HG03108 (cell line): ENCODE measurements around the gene B3GALT6.

Experiments used
- ATAC-seq: cut with Tn5 transposase; IDR thresholded peaks from one replicate; pipeline ENCODE4 v1.9.1; 2021; ENCODE audit warnings: moderate library complexity; ENCODE audit not compliant: unreplicated experiment

Gene B3GALT6

DNA sequence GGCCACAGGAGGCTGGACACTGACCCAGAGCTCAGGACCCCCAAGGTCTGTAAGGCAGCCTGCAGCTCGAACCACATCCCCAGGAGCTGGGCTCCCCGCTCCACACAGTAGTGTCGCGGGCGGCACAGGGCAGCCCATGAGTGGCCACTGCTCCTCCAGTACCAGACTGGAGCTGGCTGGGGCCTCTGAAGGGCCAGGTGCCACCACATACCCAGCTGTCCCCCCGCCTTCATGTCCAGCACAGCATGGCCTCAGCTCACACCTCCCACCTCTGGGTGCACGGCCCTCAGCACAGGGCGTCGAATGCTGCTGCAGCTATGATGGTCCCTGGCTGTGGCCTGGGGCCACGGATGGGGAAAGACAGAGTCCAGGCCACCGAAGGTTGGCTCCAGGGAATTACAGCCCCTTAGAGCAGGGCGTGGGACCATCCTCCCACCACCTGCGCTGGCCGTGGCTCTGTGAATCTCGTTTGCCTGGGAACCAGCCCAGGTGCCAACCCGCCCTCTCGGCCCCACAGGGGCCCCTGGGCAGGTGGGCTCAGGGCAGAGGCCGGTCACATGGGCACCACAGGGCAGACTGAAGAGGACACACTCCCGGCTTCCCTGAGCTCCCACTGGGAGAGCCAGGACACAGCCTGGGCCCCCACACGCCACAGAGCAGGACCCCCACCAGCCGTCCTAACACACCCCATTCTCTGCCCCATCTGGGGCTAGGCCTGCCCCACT, 16.0 kb upstream of the B3GALT6 start:
- no peak for ATAC-seq

GRCh38 chr1:1216770-1217620, 15.0 kb upstream of the B3GALT6 start:
- no peak for ATAC-seq

- ATAC-seq: no peak
Observed at GRCh38 chr1:1217621-1218523, 14.2 kb upstream of the B3GALT6 start.

GRCh38 chr1:1218524-1219200, 13.4 kb upstream of the B3GALT6 start:
- ATAC-seq: no peak

DNA sequence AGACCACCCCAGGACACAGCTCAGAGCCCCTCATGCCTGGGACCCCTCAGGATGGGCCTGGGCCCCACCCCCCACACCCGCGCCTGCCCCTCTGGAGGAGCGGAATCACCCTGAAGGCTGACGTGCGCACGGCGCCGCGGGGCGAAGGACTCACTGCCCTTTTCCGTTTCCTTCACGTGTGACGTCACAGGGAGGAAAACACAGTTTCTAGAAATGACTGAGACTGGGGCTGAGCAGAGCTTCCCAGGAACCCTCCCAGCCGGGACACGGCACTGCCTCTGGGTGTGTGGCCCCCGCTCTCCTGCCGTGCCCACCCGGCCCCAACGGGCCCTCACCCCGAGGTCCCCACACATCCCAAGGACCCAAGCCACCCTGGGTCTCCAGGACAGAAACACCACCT, 12.7 kb upstream of the B3GALT6 start:
- ATAC-seq: no peak

- no peak for ATAC-seq
Observed at GRCh38 chr1:1220197-1220596, 11.8 kb upstream of the B3GALT6 start.

GRCh38 chr1:1221887-1222574, 10.0 kb upstream of the B3GALT6 start:
- ATAC-seq: no peak

GRCh38 chr1:1222575-1223225, 9.3 kb upstream of the B3GALT6 start:
- ATAC-seq: no peak

- no peak for ATAC-seq
Observed at GRCh38 chr1:1223321-1223720, 8.7 kb upstream of the B3GALT6 start.

GRCh38 chr1:1223891-1224290, 8.1 kb upstream of the B3GALT6 start:
- ATAC-seq: no peak

DNA sequence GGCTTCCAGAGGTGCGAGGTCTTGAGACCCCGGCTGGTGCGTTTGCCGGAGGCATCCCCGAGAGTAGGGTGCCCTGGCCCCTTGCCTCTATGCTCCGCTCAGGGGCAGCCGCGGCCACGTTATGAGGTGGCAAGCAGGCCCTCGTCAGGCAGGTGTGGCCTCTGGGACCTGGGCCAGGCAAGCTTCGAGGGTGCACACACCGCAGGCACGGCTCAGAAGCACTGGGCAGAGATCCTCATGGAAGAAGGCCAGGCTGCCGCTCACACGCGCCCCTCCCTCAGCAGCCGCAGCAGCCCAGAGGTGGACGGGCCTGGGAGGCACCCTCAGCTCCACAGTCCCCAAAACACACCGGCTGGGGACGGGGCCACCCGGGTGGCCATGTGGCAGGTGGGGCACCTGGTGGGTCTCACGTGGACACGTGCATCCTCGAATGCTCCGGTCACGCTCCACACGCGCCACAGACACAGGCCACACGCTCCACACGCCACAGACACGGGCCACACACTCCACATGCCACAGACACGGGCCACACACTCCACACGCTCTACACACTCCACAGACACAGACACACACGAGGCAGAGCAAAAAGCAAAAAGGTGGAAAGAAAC, 6.7 kb upstream of the B3GALT6 start:
- ATAC-seq: no peak

DNA sequence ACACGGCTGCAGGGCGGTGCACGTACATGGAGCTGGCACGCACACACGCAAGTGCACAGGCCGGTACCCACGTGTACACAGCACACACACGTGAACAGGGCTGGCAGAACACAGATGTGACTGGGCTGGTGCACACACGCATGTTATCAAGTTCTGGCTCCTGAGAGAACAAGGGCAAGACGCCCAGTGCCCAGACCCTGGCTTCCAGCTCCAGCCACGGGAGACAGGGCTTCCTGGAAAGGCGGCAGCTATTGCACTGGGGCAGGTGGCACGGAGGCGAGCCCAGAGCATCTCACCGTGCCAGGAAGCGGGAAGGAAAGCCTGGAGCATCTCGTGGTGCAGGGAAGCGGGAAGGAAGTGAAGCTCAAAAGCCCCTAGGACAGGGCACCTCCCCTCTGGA, 6.1 kb upstream of the B3GALT6 start:
- ATAC-seq: no peak

DNA sequence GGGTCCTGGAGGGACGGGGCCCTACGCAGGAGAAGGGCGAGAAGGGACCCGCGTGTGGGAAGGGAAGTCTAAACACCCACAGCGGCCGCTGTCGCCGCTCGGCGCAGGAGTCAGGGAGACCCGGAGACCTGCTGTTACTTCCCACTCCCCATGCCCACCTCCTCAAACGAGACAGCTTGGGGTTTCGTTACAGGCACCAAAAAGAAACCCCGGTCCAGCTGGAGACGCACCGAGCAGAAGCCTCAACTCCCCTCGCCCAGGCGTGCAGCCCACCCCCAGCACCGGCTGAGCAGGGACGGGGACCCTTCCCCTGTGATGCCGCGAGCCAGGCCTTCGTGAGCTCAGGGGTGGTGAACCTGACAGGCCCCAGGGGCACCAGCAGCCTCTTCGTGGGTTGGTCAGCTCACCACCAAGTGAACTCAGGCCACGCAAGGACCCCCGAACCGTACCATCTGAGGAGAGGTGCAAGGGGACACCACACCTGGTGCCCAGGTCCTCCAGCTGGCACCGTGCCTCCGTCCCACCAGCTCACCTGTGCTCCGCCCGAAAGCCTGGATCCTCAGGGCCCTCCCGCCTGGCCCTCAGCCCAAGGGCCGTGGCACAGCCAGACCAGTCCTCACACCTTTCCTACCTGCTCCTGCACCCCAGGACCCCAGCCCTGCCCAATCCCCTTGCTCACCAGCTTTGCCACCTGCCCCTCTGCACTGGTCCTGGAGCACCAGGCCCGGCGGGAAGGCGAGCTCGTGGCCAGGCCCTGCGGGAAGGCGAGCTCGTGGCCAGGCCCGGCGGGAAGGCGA, 5.3 kb upstream of the B3GALT6 start:
- no peak for ATAC-seq

GRCh38 chr1:1227386-1227785, 4.7 kb upstream of the B3GALT6 start:
- ATAC-seq: no peak

DNA sequence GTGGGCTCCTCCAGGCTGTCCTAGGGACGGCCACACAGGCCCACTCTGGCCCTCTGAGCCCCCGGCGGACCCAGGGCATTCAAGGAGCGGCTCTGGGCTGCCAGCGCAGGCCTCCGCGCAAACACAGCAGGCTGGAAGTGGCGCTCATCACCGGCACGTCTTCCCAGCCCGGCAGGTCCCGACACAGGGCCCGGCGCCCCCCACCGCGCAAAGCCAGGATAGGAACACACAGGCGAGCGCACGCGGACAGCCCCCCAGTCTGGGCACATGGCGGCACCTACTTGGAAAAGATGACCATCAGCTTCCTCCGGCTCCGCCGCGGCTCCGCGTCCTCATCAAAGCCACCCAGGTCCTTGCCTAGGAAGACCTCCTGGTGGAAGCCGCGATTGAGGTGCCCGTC, 3.9 kb upstream of the B3GALT6 start:
- no peak for ATAC-seq

DNA sequence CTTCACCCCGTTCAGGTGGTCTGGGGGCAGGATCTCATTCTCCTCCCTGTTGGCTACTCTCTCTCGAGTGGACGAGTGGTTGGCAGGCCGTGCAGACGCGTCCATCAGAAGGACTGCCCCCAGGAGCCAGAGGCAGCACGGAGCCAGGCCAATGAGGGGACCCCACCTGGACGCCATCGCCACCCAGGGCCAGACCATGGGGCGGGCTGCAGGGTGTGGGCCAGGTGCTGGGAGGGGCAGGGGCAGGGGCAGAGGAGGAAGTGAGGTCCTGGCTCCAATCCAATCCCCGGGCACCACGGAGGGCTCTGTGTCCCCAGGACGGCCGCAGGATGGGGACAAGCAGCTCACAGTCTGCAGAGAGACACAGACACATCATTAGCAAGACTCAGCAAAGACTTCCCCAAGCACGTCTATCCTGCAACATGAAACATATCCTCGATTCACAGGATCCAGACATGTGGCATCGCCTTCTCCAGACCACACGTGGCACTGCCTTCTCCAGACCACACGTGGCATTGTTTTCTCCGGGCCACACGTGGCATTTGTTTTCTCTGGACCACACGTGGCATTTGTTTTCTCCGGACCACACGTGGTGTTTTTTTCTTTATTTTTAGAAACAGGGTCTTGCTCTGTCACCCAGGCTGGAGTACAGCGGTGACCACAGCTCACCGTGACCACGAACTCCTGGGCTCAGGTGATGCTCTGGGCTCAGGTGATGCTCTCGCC, 3.3 kb upstream of the B3GALT6 start:
- ATAC-seq: no peak

- ATAC-seq: no peak
Observed at GRCh38 chr1:1229770-1230169, 2.3 kb upstream of the B3GALT6 start.
